T-helper 1 cell (primary cell): ENCODE measurements around the gene NEDD8.

Experiments used
- DNase-seq, 5 donors: peaks; one replicate each; pipeline ENCODE4 v3.0.0-alpha.2; 2012 to 2020

The NEDD8 gene

DNA sequence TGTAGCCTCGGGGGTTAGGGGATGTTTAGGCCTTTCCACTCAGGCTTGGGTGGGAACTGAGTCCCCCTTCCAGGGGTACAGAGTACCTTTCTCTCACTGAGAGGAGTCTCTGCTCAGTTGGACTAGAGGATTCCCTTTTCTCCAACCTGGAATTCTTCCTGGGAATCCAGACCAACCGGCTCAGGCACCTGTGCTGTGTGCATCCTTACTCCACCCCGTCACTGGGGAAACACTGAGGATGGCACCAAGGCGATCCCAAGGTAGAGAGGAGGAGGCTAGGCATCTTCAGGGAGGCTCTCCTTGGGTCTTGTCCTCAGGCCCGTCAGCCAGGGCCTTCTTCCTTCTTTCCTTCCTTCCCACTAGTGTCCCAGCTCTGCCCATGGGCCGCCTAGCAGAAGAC lies 31.7 kb upstream of the NEDD8 start:
- DNase-seq = no peak

DNA sequence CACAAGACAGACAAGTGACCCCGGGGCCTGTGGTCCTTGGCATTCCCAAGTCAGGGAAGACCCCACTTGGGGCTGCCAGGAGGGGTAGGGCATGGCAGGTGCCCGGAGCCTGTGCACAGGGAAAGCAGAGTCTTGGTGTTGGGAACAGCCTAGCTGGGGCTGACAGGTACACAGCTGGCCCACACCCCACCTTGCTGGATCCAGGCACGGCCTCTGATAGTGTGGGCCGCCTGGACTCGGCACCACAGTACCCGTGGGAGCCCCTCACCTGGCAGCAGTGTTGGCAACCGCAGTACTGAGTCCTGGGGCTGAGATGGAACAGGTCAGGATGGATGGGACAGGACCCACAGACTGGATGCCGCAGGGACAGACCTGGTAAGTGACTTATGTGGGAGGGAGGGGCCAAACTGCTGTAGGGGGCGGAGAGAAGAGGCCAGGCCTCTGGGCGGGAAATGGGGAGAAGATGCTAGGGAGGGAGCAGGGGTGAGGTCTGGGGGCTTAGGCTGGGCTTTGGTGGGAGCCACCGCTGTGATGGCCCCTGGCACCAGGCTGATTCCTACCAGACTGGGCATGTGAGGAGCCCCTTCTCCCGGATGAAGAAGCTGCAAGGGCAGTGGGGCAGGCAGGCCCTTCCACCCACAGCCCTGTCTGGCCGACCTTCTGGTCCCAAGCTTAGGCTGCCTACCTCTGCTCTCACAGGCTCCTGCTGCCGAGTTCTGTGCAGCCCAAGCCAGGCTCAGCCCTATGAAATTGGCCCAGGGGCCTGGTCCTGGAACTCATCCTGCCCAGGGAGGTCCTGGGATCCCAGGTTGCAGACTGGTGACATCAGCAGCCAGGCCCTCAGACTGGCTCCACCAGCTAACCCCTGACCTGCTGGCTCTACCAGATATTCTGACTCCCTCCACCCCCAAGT lies 30.9 kb upstream of the NEDD8 start, which contains the start of gene TGM1:
TSS of gene TGM1 (minus strand) at position 357 of the 913 bp plus-strand sequence. CDS start 825 bp downstream, outside the sequence.
- DNase-seq = no peak

- no peak for DNase-seq
These were observed 29.8 kb upstream of the NEDD8 start for GRCh38 chr14:24261969-24262327.

GRCh38 chr14:24261256-24261968 lies 29.2 kb upstream of the NEDD8 start:
- DNase-seq = no peak

DNA sequence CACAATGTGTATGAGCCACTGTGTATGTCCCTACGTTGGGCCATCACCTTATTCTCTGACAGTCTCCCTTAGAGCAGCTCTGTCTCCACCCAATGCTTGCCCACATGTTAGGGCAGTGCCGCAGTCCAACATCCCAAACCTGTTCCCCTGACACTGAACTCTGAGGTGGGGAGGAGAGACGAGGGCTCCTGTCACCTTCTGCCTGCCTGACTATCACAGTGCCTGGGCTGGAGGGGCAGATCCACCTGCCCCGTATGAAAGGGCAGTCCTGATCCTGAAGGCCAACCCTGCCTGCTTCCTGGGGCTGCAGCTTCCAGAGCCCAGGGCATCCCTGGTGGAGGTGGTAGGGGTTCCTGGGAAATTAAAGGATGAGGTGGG lies 28.6 kb upstream of the NEDD8 start:
- DNase-seq = no peak

- no peak for DNase-seq
These were observed 28.0 kb upstream of the NEDD8 start for GRCh38 chr14:24260026-24260779.

DNA sequence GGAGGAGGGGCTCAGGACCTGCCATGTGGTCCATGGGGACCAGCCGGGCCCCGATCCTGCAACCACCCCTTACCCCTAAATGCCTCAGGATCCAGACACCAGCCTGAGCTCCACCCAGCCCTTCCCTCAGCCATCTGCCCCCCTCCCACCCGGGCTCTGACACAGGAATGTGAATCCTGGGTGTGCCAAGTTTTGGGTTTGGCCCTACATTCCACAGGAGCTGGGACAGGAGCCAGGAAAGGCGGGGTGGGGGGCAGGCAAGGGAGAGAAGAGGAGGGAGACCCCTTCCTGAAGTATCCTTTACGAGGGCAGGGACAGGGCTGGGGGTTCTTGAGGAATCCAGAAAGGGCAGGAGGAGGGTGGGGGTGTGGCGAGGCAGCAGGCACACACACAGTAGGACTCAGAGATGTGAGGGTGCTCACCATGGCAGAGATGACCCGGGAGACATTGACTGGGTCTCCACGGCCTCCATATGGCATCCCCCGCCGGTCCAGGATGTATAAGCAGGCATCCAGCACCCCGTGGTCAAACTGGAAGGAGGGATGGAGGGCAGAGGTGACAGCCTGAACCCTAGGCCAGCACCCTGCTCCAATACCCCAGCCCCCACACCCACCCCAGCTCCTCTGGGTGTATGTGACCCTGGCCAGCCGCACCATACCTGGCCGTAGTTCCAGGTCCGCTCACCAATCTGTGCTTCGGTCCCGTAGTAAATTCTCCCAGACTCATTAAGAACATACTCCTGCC lies 27.3 kb upstream of the NEDD8 start:
- DNase-seq = no peak

GRCh38 chr14:24258548-24259265 lies 26.5 kb upstream of the NEDD8 start:
- DNase-seq = no peak

GRCh38 chr14:24258119-24258518 lies 26.0 kb upstream of the NEDD8 start:
- no peak for DNase-seq

GRCh38 chr14:24256960-24257359 lies 24.8 kb upstream of the NEDD8 start:
- DNase-seq = no peak

DNA sequence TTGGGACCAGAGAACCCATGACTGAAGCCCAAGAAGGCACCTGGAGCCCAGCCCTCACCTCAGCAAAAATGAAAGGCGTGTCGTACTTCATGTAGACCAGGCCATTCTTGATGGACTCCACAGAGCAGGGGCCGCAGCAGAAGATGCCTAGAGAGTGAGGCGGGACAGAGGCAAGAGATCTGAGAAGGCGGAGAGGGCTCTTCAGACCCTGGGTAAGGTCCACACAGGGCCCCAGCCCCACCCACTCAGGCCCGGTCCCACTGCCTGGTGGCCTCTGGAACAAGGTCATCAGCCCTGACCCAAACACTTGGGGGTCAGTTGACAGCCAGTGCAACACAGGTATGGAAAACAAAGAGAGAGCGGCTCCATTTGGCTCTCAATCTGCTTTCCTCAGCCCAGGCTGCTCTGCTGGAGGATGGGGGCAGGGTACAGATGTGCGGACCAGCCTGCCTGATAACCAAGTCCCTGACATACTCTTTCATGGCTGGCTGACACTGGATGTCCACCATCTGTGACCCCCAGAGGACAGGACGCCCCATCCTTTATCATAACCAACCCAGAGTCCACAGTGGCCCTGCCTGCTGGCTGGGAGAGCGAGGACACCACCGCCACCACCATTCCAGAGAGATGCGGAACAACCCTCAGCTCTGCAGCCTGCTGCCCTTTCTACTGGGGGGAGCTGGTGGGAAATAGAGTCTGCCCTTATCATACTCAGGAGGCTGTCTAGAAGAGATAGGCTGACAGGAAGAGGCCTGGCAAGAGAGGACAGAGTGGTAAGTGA lies 24.0 kb upstream of the NEDD8 start:
- DNase-seq = no peak

DNA sequence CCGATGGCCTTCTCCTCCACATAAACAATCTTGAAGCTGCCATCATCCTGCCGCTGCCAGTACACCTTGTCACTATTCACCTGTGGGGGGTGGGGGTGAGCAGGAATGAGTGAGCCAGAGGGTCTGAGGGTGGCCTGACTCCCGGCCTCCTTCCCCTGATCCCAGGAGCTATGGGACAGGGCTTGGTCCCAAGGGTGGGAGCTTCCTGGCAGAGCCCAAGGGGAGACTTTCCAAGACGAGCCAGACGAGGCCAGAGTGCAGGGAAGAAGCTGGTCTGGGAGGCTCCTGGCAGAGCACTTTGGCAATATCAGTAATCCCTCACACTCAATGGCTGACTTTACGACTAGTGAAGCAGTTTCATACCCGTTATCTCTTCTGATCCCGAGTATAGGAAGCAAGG lies 23.3 kb upstream of the NEDD8 start:
- DNase-seq = no peak

- DNase-seq = no peak
These were observed 22.6 kb upstream of the NEDD8 start for GRCh38 chr14:24254630-24255392.

- DNase-seq = no peak
These were observed 21.8 kb upstream of the NEDD8 start for GRCh38 chr14:24253936-24254335.

GRCh38 chr14:24252289-24253124 lies 20.3 kb upstream of the NEDD8 start:
- no peak for DNase-seq

DNA sequence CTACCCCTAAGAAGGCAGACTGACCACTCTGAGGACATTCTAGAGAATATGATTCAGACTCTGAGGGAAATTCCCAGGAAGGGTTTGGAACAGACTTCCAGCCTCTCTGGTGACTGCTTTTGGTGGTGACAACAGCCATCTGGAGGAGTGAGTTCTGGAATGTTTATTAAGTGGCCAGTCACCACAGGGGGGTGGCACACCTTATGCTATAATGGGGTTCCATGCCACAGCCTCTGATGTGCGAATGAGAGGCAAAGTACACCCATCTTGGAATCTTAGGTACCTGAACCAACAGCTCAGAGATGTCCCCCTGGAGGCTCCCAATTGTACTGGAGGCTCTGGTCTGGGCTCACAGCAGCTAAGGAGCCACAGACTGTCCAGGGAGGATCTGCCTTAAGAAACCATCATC lies 19.7 kb upstream of the NEDD8 start:
- no peak for DNase-seq

DNA sequence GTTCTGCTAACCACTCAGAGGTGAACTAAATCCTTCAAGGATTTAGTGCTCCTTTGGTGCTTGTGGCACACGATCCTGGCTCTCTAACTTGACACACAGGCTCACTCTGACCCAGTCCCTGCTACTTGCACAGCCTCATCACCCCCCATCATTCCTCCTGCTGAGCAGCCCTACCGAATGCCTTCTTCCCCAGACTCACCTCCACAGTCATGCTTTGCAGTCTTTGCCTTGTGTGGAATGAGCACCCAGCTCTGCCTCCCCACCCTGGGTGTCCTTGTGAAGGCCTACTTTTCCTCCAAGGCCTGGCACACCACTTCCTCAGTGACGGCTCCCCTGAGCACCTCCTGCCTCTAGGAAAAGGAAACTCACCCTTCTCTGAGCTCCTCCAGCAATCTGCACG lies 18.2 kb upstream of the NEDD8 start:
- DNase-seq = no peak

DNA sequence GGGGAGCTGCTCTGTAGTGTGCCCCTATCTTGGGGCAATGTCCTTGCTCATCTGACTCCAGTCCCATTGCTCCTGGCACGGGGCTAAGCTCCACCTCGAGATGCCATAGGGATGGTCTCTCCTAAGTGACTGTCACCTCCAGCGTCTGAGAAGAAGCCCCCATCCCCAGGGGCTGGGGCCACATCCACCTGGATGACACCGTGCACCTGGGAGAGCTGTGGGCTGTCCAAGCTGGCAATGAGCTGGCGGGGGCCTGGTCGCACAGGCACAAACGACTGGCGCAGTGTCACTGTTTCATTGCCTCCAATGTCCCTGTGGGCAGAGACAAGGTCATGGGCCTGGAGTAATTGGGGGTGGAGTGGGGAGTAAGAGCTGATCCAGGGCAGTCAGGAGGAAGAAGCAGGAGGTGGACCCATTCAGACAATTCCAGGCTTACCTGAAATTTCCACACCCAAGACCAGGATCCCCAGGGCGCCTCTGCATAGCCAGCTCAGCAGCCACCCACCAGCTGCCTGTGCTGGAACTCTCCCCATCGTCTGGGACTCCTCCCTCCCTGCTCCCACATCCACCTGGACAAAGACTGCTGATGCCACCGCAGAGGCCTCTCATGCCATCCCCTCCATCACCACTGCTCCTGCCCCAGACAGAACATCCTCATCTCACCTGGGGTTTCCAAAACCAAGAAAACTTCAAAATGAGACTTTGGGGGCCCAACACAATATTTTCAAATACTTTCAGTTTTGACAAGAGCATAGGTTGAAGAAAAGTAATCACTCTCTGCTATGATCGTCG lies 17.3 kb upstream of the NEDD8 start:
- no peak for DNase-seq

- DNase-seq = no peak
These were observed 15.3 kb upstream of the NEDD8 start for GRCh38 chr14:24247422-24247821.
